Stimulated activated CD8-positive, alpha-beta memory T cell treated with anti-CD3 and anti-CD28 coated beads, Interleukin-4, amount 100 ng/mL, for 4 hours (primary cell): ENCODE data around the gene ANKRD49.
"Not testable (repeated sequence)": the region's sequence is repeated elsewhere in the genome, so short reads cannot be mapped to it uniquely, and the experiment has no call there.

Experiments
- DNase-seq, 2 donors: peaks; one replicate each; pipeline ENCODE4 v3.0.0-alpha.2; 2020; ENCODE audit warnings: low read depth in 2 of 2, low spot score in 1 of 2

The ANKRD49 gene

GRCh38 chr11:94506513-94506912 is 12.7 kb downstream of the ANKRD49 start:
- not testable (repeated sequence) for DNase-seq

- DNase-seq = no peak
These were observed 13.7 kb downstream of the ANKRD49 start for GRCh38 chr11:94507485-94507884.

- peak; percentile 6 to 32 for DNase-seq
These were observed 18.4 kb downstream of the ANKRD49 start, which contains the start of gene C11orf97 for GRCh38 chr11:94511932-94512781. TSS of gene C11orf97 (plus strand) at chr11:94512461. CDS start at chr11:94512529, 68 bp downstream.

- DNase-seq = no peak
These were observed 19.3 kb downstream of the ANKRD49 start for GRCh38 chr11:94513091-94513490.

- no peak for DNase-seq
These were observed 21.6 kb downstream of the ANKRD49 start for GRCh38 chr11:94515398-94515797.

- no peak for DNase-seq
These were observed 22.9 kb downstream of the ANKRD49 start for GRCh38 chr11:94516725-94517124.

GRCh38 chr11:94518300-94518699 is 24.5 kb downstream of the ANKRD49 start:
- no peak for DNase-seq

GRCh38 chr11:94519478-94520084 is 25.8 kb downstream of the ANKRD49 start:
- no peak for DNase-seq

- no peak for DNase-seq
These were observed 27.9 kb downstream of the ANKRD49 start for GRCh38 chr11:94521684-94522083.

GRCh38 chr11:94524341-94524740 is 30.6 kb downstream of the ANKRD49 start:
- DNase-seq = no peak

- no peak for DNase-seq
These were observed 32.0 kb downstream of the ANKRD49 start for GRCh38 chr11:94525546-94526324.

GRCh38 chr11:94526645-94527438 is 33.1 kb downstream of the ANKRD49 start:
- no peak for DNase-seq

- no peak for DNase-seq
These were observed 34.8 kb downstream of the ANKRD49 start for GRCh38 chr11:94528551-94528950.

GRCh38 chr11:94532211-94532610 is 38.4 kb downstream of the ANKRD49 start:
- no peak for DNase-seq

- DNase-seq = no peak
These were observed 39.4 kb downstream of the ANKRD49 start for GRCh38 chr11:94533206-94533605.

- DNase-seq = no peak
These were observed 40.2 kb downstream of the ANKRD49 start for GRCh38 chr11:94533696-94534630.

GRCh38 chr11:94536386-94536785 is 42.6 kb downstream of the ANKRD49 start:
- no peak for DNase-seq

GRCh38 chr11:94537031-94537600 is 43.3 kb downstream of the ANKRD49 start:
- DNase-seq = no peak

GRCh38 chr11:94539420-94539819 is 45.6 kb downstream of the ANKRD49 start:
- no peak for DNase-seq
